Medulla oblongata (tissue), 1 donor: Measurements from ENCODE around the gene MYO3B.
"Not testable (repeated sequence)": the region's sequence is repeated elsewhere in the genome, so short reads cannot be mapped to it uniquely, and the experiment has no call there.

Experiments used
- DNase-seq: peaks from one replicate; pipeline ENCODE4 v3.0.0-alpha.2; 2015; ENCODE audit errors: extremely low spot score

The MYO3B gene

DNA sequence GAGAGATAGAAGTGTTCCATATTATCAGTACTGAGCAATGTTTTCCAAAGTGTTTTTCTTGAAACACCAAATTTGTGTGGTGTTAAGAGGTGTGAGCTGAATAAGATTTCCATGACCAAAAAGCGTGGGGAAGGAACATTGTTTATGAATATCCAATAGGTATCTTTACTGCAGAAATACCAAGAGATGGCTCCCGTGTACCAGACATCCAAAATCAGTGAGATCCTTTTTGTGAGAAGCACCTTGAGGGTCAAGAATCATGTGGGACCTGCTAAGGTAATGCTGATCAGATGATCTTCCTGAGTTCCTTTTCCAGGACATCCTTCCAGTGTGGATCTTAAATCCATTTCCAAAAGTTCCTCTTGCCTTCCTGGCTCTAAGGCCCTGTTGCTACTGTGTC lies 246.0 kb downstream of the MYO3B start:
- no peak for DNase-seq

DNA sequence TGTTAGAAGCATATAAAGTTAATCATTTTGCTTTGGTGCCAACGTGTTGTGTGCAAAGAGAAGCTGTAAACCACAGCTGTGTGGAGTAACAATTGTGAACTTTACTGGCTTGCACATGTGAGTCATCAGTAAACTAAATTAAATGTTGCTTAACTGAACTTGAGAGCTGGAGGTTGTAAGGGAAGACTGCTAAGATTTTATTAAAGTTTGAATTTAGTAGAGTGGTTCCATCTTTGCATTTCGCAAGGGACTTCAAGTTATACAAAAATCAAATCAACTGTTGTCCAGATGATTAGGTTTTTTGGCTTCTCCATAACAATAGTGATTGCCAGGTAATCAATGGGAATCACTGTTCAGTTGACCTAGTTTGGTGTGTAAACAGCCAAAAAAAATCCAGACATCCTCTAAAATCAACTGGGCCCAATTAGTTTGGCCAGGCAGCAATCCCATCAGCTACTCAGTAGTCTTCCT lies 247.4 kb downstream of the MYO3B start:
- DNase-seq, result no peak

DNA sequence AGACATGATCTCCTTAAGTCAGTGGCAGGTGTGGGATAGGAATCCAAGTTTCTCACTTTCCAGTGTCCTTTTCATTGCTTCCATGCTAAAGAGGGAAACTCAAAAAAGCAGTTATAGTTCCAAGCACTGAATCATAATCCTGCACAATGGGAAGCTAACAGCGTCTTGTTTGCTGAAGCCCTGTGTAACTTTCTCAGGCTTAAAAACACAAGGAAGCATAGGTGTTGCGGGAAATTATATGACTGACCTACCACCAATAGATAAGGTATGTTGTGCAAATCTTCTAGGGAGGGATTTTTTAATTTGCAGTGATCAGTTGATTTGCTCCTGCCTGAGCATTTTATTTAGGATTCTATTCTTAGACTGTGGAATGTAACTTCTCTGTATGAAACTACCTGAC lies 250.9 kb downstream of the MYO3B start:
- DNase-seq, result no peak

DNA sequence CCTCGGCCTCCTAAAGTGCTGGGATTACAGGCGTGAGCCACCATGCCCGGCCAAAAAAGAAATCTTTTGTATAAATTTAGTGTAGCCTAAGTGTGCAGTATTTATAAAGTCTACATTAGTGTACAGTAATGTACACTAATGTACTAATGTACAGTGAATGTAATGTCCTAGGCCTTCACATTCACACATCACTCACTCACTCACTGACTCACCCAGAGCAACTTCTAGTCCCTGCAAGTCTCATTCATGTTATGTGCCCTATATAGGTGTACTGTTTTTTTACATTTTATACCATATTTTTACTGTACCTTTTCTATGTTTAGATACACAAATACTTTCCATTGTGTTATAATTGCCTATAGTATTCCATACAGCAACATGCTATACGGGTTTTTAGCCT lies 254.9 kb downstream of the MYO3B start:
- DNase-seq, result no peak

DNA sequence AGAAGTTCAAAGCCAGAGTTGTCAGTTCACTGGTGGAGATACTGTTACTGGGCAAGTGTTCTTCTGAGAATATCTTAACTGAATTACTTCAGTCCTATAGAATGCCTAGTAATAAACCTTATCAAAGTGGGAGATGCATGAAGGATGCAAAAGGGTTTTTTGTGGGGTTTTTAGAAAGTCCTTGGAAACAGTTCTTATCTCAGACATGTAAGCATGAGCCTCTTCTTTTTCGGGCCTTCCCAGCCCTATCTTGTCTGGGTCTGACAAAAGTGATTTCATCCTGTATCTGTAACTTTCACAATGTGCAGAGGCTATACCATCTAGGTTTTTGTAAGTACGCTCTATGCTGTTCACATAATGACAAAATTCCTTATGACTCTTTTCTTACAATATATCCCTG lies 255.5 kb downstream of the MYO3B start:
- DNase-seq, result no peak

DNA sequence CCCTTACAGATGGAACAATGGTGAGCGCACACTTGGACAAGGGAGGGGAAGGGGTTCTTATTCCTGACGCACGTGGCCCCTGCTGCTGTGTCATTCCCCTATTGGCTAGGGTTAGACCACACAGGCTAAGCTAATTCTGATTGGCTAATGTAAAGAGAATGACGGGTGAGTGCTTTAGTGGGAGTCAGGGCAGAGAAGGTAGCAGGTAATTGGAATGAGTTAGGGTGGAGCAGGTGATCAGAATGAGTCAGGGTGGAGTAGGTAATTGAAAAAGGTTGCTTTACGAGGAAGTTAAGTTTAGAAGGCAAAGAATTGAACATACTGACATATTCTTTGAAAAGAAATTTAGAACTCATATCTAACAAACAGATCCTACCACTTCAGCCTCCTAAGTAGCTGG lies 256.4 kb downstream of the MYO3B start:
- DNase-seq, result not testable (repeated sequence)

DNA sequence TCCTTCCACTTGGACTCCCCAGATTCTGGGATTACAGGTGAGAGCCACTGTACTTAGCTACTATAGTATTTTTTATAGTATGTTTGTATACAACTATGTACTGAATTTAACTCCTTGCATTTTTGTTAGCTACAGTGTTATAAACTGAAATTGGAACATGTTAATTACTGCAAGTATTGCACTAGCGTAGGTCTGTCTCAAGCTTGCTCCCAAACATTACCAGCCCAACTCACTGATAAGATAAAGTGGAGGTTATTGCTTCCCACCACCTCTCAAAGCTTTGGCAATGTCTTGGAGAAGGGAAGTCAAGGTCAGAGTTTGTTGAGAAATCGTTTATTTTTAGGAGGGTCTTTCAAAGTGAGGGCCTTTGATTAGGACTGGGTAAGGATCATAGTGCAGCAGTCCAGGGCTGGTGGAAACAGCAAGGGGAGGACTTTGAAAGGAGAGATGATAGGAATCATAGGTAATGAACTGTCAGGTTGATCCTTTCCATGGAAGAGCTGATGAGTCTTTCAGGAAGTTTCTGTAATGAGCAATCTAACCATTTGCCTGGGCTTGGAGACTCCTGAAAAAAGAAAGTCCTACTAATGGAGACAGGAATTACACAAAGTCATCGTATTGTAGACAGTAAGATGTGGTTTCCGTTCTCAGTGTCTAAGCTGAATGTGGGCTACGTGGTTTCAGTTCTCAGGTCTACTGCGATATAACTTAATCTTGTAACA lies 257.1 kb downstream of the MYO3B start:
- DNase-seq, result no peak

DNA sequence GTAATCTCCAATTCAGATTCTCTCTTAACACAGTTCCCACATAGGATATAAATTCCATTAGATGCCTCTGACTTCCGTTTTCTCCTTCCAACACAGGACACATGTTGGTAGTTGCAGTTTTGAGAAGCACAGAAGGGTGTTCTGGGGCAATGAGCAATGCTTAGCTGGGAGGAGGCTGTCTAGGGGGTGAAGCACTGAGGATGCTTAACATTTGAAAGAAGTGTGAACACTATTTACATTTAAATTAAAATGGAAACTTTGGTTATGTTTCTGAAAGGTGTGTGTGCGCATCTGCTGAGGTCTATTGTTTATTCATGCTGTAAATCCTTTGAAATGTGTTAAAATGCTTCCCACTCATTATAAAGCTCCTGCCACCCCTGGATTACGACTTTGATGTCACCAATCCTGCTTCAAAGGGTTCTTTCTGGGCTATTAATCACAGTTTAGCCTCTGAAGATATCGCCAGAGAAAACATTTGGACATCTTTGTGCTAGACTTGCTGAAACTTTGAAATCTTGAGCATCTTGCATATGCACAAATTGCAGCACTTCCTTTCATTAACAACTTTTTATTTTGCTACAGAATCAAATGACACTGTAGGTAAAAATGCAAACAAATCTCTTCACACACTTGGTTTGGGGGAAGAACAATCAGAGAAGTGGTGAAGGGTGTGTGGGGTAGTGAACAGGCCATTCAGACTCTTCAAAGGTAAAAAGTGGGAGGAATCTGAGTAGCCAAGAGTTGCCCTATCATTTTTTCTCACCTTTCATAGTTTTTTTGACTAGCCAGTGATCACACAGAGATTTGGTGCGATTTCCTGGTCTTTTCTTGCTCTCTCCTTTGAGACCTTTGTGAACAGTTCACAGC lies 258.4 kb downstream of the MYO3B start:
- no peak for DNase-seq

DNA sequence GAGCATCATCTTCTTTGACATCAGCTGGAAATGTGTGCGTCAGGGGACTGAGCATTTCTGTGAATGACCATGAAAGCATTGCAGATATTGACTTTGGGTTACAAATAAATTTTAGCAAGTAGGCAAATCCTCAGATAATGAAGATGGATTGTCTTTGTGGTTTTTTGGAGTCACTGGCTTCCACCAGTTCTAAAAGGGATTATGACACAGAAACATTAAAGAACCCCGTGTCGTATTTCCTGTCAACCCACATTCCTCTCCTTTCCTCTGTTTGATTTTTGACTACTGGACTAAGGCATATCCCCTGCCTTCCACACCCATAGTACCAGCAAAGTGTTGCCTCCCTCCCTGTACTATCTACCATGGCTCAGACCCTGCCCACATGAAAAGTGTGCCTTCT lies 268.1 kb downstream of the MYO3B start:
- DNase-seq, result no peak

DNA sequence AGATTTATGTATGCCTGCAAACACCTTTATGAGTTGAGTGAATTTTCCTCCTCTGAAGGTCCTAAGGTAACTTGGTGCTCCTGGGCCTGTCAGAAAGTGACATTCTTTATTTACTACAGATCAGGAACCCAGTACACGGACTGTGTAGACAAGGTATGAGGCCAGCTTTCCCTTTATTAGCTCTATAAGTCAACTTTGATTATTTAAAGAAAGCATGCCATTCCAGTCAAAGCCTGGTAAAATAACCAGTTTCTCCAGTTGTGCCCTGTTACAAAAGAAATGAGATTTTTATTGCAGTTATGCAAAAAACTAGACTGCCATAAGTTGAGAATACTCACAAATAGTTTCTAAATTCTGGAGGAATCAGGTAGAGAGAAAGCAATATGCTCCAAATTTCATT lies 271.1 kb downstream of the MYO3B start:
- no peak for DNase-seq

DNA sequence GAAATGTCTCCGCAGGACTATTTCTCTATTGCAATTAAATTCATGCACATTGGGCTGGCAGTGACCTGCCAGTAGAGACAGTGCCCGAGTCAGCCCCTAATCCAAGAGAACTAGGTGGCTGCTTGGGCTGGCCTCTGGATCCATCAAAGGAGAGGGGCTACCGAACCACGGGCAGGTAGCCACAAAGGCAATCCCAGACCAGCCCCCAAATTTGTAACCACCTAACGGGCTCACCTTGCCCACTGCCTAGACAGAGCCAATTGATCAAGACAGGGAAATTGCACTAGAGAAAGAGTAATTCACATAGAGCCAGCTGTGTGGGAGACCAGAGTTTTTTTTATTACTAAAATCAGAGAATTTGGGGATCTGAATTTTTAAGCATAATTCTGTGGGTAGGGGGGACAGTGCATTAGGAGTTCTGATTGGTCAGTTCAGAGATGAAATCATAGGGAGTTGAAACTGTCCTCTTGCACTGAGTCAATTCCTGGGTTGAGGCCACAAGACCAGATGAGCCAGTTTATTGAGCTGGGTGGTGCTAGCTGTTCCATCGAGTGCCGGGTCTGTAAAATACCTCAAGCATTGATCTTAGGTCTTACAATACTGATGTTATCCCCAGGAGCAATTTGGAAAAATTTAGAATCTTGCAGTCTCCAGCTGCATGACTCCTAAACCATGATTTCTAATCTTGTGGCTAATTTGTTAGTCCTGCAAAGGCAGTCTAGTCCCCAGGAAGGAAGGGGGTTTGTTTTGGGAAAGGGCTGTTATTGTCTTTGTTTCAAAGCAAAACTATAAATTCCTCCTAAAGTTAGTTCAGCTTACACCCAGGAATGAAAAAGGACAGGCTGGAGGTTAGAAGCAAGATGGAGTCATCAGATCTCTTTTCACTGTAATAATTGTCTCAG lies 276.8 kb downstream of the MYO3B start:
- no peak for DNase-seq

DNA sequence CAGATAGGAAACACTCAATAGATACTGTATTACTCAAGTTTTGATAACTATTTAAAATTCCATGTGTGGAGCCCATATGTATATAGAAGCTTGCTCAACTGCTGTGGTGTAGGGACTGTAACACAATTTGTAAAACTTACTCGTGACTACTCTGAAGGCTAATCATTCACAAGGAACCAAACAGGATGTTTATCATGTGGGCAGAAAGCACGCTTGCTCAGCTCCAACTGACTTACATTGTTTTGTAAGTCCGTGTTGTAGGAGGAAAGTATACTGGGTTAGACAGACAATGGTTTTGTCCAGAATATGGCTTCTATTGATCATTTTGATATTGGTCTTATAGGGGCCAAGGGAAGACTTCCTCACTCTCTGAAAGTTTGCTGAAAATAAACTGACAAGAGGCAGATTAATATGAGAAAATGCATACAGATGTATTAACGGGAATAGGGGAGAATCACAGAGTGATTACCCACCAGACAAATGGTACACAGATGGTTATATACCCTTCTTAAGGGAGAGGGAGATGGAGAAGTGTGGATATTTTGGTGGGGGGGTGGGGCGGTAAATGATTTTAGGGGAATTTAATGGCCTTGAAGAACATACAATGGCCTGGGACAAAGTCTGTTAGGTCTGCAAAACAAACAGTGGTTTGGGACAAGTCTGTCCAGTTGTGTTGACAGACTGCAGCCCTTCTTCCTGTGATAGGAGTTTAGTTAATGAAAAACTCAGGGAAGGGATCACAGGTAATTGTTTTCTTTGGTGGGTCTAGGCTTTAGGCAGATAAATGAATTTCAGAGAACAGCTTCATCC lies 277.9 kb downstream of the MYO3B start:
- no peak for DNase-seq

DNA sequence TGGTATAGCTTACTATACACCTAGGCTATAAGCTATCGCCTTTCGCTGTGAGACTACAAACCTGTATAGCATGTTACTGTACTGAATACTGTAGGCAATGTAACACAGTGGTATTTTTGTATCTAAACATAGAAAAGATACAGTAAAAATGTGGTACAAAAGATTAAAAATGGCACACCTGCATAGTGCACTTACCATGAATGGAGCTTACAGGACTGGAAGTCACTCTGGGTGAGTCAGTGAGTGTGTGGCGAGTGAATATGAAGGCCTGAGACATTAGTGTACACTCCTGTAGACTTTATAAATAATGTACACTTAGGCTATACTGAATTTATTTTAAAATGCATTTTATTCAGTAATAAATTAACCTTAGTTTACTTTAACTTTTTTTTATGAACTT lies 279.0 kb downstream of the MYO3B start:
- no peak for DNase-seq

DNA sequence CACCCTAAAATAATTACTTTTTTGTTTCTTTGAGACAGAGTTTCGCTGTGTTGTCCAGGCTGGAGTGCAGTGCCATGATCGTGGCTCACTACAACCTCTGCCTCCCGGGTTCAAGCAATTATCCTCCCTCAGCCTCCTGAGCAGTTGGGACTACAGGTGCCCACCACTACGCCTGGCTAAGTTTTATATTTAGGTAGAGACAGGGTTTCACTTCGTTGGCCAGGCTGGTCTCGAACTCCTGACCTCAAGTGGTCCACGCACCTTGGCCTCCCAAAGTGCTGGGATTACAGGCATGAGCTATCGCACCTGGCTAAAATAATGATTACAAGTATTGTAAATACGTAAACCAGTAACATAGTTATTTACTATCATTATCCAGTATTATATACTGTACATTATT lies 279.8 kb downstream of the MYO3B start:
- DNase-seq, result no peak

DNA sequence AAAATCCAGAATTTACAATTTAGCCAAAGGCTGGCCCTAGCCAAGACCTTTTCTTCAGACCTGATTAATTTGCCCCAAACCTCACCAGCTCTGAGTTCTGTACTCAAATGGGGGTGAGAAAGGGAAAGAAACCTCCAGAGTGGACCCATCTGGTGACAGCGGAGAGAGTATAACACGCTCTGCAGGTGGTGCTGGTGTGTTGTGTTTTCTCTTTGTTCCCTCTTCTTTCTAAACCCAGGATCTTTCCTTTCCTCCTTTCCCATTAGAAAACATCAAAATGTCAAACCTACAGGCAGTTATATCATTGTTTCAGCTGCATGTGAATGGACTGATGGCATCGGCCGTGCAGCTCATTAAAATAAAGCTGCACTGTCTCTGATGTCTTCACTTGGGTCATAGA lies 283.9 kb downstream of the MYO3B start:
- no peak for DNase-seq

DNA sequence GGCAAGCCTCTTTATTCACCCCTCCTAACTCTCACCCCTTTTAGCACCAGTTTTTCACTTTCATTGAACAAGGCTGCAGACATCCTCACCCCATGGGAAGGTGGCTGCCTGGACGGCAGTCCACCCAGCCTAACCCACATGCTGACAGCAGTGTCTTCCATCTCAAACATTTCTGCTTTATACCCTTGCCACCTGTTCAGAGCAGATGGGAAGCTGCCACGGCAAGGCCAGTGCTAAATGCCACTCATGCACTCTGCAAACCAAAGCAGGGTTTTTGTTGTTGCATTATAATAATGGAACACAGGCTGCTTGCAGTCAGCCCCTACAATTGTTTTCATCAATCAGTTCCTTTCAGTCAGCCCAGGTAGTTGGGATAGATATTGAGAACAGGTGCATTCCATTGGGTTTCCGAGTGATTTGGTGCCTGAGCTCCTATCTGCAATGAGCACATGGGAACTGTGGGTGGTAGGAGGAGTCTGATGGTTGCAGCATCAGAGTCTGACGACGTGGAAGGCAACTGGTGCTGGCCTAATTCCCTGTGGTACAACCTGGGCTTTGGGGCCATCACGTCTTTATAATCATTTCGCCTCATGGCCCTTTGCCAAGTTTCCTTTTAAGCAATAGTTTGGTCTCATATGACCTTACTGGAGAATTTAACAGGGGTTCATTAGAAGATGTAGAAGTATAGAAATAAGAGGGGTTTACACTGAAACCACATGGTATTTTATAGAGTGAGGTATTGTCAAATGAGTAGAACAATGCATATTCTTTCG lies 284.7 kb downstream of the MYO3B start:
- no peak for DNase-seq

DNA sequence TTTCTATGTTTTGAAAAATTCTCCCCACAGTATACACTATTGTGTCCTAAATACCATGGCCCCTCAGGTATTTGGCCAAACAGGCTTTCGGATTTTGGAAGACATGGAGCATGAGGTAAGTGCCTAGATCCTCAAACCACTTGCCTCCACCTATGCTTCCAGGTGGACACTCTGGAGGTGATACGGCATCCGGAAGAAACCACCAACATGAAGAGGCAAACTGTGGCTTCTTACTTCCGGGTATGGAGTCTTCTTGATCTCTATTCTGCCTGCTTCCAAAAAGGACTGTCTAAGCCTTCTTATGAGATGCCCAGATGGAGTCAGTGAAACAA lies 285.2 kb downstream of the MYO3B start:
- no peak for DNase-seq

DNA sequence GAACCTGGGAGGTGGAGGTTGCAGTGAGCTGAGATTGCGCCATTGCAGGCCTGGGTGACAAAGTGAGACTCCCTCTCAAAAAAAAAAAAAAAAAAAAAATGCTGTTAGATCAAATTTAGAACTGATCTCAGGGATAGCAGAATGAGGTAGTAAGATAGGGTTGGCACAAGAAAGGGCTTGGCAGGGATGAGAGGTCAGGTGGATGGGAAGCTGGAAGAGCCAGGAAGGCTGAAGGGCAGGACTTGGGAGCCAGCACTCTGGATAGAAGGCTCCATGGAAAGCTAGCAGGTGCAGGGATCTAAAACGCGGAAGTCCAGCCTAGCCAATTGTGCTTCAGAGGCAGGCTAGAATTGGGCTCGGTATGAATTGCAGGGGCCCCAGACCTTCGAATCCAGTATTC lies 286.3 kb downstream of the MYO3B start:
- no peak for DNase-seq

DNA sequence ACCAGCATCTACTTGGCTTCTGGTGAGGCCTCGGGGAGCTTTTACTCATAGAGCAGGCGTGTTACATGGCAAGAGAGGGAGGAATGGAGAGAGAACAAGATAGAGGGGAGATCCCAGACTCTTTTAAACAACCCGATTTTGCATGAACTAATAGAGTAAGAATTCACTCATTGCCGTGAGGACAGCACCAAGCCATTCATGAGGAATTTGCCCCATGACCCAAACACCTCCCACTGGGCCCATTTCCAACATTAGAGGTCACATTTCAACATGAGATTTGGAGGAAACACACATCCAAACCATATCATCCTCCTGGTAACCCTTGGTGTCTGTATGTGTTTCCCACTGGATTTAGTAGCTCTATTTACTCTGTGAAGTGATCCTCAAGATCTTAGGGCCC lies 287.3 kb downstream of the MYO3B start:
- no peak for DNase-seq

DNA sequence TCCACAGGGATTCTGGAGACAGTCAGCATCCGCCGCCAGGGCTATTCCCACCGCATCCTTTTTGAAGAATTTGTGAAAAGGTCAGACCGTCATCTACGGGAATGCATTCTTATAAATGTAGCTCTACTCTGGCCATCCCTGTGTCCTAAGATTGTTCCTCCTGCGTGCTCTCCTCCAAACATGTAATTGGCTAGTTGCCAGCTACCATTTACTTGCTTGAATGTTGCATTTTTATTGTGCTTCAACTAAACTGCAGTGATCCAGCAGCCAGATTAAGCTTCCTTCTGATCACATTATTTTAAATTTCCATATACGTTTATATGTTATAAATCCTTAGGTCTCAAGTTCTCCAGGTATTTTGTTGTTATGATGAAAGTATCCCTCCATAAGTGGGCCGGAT lies 288.7 kb downstream of the MYO3B start:
- DNase-seq, result no peak
